G401 (cell line): ENCODE results near the gene AACS. TPM values are rescaled to one million over a fixed set of nuclear protein-coding genes. Genes with fewer than 3 reads are reported as not detected.
"Not testable (repeated sequence)": the region's sequence is repeated elsewhere in the genome, so short reads cannot be mapped to it uniquely, and the experiment has no call there.

ENCODE experiments used
- DNase-seq: peaks from one replicate; pipeline ENCODE4 v3.0.0-alpha.2; 2015; ENCODE audit warnings: low spot score
- in situ Hi-C: cut with HindIII; loops from 2 replicates; pipeline ENCODE4 v1.10.0; 2016; ENCODE audit warnings: low sequenced_read_pairs, mixed read lengths
- total RNA-seq: library from RNA; depleted of rRNA; stranded (reverse); fragments of >200 nt; shearing (Covaris generic); gene quantifications from 2 replicates; pipeline ENCODE4 v1.2.3, GENCODE V29; 2014

The AACS gene
- total RNA-seq, 1 experiment from 2014 or later: 19.6 TPM

DNA sequence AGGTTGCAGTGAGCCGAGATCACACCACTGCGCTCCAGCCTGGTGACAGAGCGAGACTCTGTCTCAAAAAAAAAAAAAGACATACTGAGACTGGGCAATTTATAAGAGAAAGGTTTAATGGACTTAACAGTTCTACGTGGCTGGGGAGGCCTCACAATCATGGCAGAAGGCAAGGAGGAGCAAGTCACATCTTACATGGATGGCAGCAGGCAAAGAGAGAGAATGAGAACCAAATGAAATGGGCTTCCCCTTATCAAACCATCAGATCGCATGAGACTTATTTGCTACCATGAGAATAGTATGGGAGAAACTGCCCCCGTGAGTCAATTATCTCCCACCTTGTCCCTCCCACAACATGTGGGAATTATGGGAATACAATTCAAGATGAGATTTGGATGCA, 47.4 kb downstream of the AACS start:
- in situ Hi-C loops, DNase-seq: not testable (repeated sequence)

GRCh38 chr12:125113263-125113662, 48.0 kb downstream of the AACS start:
- in situ Hi-C loops: no loop called here
- DNase-seq: no peak

DNA sequence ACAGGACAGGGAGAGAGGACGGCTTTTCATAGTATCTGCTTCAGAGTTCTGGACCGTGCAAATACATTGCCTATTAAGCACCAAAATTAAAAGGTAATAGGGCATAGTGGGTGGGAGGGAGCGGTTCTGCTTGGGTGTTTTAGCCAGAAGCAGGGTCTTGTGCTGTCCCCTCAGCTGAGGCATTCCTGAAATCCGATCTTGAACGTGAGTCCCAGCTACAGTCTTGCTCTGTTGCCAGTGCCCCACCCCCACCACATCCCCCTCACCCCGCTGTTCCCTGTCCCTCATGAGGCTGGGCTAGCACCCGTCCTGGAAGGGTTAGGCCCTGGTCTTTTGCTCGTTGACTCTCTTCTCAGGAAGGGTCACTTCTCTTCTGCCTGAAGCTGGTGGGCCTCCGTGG, 48.6 kb downstream of the AACS start:
- no peak for DNase-seq
- in situ Hi-C loops: no loop called here

DNA sequence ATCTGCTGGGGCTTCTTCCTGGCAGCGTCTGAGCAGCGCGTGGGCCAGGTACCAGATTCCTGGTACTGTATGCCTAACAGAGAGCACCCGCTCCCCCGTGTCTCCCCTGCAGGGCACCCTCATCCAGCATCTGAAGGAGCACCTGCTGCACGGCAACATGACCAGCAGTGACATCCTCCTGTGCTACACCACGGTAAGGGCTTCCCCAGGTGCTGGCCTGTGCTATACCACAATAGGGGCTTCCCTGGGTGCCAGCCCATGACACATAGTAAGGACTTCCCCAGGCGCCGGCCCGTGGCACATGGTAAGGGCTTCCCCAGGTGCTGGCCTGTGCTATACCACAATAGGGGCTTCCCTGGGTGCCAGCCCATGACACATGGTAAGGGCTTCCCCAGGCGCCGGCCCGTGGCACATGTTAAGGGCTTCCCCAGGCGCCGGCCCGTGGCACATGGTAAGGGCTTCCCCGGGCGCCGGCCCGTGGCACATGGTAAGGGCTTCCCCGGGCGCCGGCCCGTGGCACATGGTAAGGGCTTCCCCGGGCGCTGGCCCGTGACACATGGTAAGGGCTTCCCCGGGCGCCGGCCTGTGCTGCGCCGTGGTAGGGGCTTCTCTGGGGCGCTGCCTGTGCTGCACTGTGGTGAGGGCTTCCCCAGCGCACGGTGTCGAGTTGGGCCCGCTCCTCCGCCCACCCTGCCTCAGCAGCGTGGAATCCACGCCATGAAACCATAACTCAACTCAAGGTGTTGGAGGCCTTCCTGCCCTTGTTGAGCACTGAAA, 49.3 kb downstream of the AACS start:
- DNase-seq: no peak
- in situ Hi-C loops: no loop called here

DNA sequence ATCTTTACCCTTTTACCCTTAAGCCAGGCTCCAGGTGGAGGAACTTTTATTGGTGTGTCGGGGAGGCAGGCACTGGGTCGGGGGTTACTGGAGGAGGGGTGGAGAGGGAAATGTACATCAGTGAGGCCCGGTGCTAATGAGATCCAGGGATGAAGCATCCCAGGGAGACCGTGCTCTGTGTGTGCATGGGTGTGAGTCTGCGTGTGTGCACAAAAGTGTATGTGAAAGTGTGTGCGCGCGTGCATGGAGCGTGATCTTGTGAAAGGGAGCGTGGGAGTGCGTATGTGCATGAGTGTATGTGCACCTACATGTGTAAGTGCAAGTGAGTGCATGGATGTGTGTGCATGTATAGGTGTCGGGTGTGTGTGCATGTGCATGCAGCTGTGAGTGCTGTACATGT, 55.3 kb downstream of the AACS start:
- in situ Hi-C loops: no loop called here

GRCh38 chr12:125121106-125121505, 55.9 kb downstream of the AACS start:
- DNase-seq: no peak
- in situ Hi-C loops: no loop called here

More for the DNA sequence above, 55.3 kb downstream of the AACS start:
- no peak for DNase-seq

- DNase-seq: no peak
- in situ Hi-C loops: no loop called here
Observed at GRCh38 chr12:125122668-125123067, 57.4 kb downstream of the AACS start.

DNA sequence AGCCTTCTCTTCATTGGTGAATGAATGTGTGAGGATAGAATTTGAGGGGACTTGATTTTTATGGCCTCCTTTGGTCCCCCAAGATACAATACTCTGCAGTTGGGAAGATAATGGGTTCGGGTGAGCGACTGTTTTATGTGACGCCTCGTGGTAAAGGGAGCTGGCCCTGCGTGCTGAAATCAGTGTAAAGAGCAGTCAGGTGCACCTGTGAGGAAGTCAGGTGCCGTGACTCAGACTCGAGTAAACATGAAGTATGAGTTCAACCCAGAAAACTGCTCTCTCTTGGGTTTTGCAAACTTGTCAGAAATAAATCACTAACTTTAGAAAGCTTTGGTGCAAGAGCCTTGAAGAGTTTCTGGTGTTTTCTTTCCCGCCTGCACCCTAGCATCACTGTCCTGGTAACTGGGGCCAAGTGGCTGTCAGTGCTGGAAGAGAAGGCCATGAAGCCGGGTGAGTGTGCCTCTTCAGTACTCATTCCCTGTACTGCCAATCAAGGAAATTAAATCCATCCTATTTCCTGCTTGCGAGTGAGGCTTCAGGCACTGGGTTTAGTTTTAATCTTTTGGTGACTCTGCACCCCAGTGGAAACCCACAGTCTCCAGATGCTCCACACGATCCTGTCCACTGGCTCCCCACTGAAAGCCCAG, 59.2 kb downstream of the AACS start:
- DNase-seq: no peak
- in situ Hi-C loops: no loop called here

DNA sequence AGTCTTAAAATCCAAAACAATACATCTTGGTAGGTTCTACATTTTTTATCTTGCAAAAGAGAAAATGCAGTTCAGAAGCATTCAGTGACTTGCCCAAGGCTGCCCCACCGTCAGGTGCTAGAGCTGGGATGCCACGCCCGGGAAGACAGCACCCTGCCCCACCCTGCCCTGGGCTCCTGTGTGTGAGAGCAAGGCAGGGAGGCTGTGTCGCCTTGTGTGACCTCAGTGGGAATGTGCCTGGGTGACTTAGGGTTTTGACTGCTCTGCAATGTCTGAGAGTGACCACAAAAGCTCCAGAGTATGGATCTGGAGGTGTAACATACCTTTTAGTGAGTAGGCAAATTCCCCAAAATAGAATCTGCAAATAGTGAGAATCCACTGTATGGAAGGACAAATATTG, 60.0 kb downstream of the AACS start:
- in situ Hi-C loops: no loop called here
- DNase-seq: no peak

GRCh38 chr12:125128439-125129178, 63.4 kb downstream of the AACS start:
- no peak for DNase-seq
- in situ Hi-C loops: no loop called here

DNA sequence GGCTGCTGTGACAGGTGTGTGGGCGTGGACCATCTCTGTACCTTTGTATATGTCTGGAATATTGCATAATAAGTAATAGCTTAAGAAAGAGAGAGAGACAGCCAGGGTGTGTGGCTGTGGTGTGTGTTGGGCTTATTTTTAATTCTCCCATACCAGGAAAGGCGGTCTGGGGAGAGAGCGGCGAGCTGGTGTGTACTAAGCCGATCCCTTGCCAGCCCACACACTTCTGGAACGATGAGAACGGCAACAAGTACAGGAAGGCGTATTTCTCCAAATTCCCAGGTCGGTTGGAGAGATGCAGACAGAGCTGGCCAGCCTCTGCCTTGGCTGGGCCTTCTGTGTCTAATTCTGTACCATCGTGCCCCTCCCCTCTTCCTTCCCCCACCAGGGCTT, 63.9 kb downstream of the AACS start:
- in situ Hi-C loops: no loop called here
- no peak for DNase-seq

- in situ Hi-C loops: no loop called here
- no peak for DNase-seq
Observed at GRCh38 chr12:125129591-125130255, 64.5 kb downstream of the AACS start.

GRCh38 chr12:125131958-125132357, 66.7 kb downstream of the AACS start:
- in situ Hi-C loops: no loop called here
- no peak for DNase-seq

GRCh38 chr12:125132698-125133400, 67.6 kb downstream of the AACS start:
- DNase-seq: no peak
- in situ Hi-C loops: no loop called here

DNA sequence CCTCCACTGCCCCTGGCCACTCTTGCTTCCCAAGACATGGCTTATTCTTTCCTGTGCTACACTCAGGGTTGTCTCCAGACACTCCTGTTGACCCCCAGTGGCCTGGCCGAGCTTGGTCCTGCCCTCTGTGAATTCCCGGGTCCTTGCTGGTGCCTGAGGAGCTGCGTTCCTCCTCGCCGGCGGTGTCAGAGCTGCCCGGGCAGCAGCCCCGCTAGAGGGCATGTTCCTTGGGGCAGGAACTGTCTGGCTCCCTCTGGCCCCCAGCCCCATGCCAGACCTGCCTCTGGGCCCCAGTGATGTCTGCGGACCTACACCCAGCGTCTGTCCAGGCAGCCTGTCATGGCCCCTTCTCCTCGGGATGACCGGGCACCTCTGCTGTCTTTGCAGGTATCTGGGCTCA, 68.4 kb downstream of the AACS start:
- no peak for DNase-seq
- in situ Hi-C loops: no loop called here

GRCh38 chr12:125134576-125134975, 69.3 kb downstream of the AACS start:
- no peak for DNase-seq
- in situ Hi-C loops: no loop called here

GRCh38 chr12:125135906-125136305, 70.7 kb downstream of the AACS start:
- DNase-seq: no peak
- in situ Hi-C loops: no loop called here

- in situ Hi-C loops: no loop called here
- no peak for DNase-seq
Observed at GRCh38 chr12:125136702-125137101, 71.5 kb downstream of the AACS start.

DNA sequence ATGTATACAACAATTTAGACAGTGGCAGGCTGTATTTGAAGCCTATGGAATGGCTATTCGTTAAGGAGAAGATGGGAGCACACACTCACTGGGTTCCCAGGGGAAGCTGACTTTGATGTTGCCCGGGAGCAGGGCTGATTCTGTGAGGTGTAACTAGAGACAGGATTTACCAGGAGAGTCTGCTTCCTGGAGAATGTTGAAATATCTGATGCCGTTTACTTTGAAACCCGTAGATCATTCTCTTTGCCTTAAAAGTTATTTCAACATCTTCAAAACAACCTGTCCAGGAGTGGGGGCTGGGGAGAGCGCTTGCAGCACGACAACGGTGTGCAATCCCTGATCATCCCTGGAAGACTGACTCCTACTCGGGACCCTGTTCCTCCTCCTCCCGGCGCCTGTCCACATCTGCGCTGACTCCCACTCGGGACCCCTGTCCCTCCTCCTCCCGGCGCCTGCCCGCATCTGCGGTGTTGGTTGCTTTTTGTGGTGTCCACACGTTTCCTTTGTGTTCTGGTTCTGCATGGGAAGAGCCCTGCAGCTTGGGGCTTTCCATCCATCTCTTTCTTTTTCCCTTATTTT, 72.6 kb downstream of the AACS start:
- in situ Hi-C loops: no loop called here
- DNase-seq: no peak
